Skeletal muscle tissue (tissue), 4 donors: ENCODE measurements around the gene APLNR. TPM values are rescaled to one million over a fixed set of nuclear protein-coding genes. Genes with fewer than 3 reads are reported as not detected.

Source experiments
- H3K27ac ChIP-seq: one replicate; pipeline ENCODE4 v1.7.0; 2013; ENCODE audit warnings: mild to moderate bottlenecking, low read depth, low read length, inconsistent platforms
- H3K27me3 ChIP-seq, 3 donors: one replicate each; pipeline ENCODE4 v1.7.0; 2013; ENCODE audit warnings: low read length in 3 of 3; ENCODE audit not compliant: control insufficient read depth in 3 of 3, insufficient read depth in 3 of 3
- H3K36me3 ChIP-seq, 3 donors: one replicate each; pipeline ENCODE4 v1.7.0; 2013; ENCODE audit warnings: low read length in 3 of 3; ENCODE audit not compliant: control insufficient read depth in 3 of 3, insufficient read depth in 3 of 3
- H3K4me1 ChIP-seq, 3 donors: one replicate each; pipeline ENCODE4 v1.7.0; 2013; ENCODE audit warnings: low read length in 3 of 3, mild to moderate bottlenecking in 3 of 3; ENCODE audit not compliant: control insufficient read depth in 3 of 3, insufficient read depth in 3 of 3
- H3K4me3 ChIP-seq, 3 donors: one replicate each; pipeline ENCODE4 v1.7.0; 2013; ENCODE audit warnings: low read length in 3 of 3
- H3K9ac ChIP-seq, 3 donors: one replicate each; pipeline ENCODE4 v1.7.0; 2013; ENCODE audit warnings: low read length in 3 of 3, mild to moderate bottlenecking in 3 of 3, moderate library complexity in 2 of 3, low read depth in 1 of 3
- H3K9me3 ChIP-seq, 3 donors: one replicate each; pipeline ENCODE4 v1.7.0; 2013; ENCODE audit warnings: low read length in 3 of 3; ENCODE audit not compliant: control insufficient read depth in 3 of 3
- total RNA-seq: library from RNA; depleted of rRNA; stranded (reverse); fragments of >200 nt; gene quantifications from one replicate; pipeline ENCODE4 v1.2.3, GENCODE V29; 2014
- donor health status: Osteomylitis.

APLNR gene
- total RNA-seq, 1 donor from 2014 or later: 74.6 TPM

- H3K9ac ChIP-seq: no peak overlapping the region
- H3K4me3 ChIP-seq: no peak overlapping the region
- peaks cover 9 to 16% (median 13%) of the 10 kb centered on the region in 3 donors for H3K4me1 ChIP-seq
- no peaks in the 10 kb centered on the region for H3K27me3 ChIP-seq
- H3K27ac ChIP-seq: peak overlapping the region; percentile 23
- H3K36me3 ChIP-seq: no peaks in the 10 kb centered on the region
- H3K9me3 ChIP-seq: peaks cover 0 to 2% (median 0%) of the 10 kb centered on the region in 3 donors
These were observed 38.0 kb upstream of the APLNR start for GRCh38 chr11:57274904-57275498.

GRCh38 chr11:57273448-57274058, 36.5 kb upstream of the APLNR start:
- no peaks in the 10 kb centered on the region for H3K36me3 ChIP-seq
- peaks cover 0 to 2% (median 0%) of the 10 kb centered on the region in 3 donors for H3K9me3 ChIP-seq
- H3K4me1 ChIP-seq: peaks cover 9 to 16% (median 12%) of the 10 kb centered on the region in 3 donors
- H3K4me3 ChIP-seq: no peak overlapping the region
- no peak overlapping the region for H3K27ac ChIP-seq
- H3K9ac ChIP-seq: no peak overlapping the region
- H3K27me3 ChIP-seq: no peaks in the 10 kb centered on the region

DNA sequence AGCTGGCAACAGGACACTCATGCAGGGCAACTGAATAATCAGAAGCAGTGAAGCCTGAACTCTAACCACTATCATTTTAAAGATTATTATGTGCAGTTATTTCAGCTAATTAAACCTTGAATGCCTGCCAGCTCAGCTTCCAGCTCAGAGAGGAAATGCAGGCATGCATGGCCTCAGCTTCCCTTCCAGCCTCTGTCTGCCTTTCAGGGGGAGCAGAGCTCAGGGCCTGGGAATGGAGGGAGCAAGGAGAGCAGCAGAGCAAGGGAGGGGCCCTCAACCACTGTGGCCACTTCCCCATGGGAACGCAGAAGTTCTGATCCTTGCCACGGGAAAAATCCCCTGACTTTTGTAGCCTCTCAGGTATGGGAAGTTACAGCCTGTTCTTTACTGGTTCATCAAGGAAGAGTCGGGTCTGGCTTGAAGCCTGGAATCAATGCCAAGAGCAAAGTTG, 32.5 kb upstream of the APLNR start:
- no peaks in the 10 kb centered on the region for H3K36me3 ChIP-seq
- no peak overlapping the region for H3K27ac ChIP-seq
- no peaks in the 10 kb centered on the region for H3K27me3 ChIP-seq
- no peak overlapping the region for H3K4me3 ChIP-seq
- no peak overlapping the region for H3K9ac ChIP-seq
- H3K4me1 ChIP-seq: peaks cover 0 to 2% (median 0%) of the 10 kb centered on the region in 3 donors
- peaks cover 0 to 2% (median 0%) of the 10 kb centered on the region in 3 donors for H3K9me3 ChIP-seq

GRCh38 chr11:57266157-57266556, 29.1 kb upstream of the APLNR start:
- Histone ChIP-seq H3K27ac (no peak overlapping the region), H3K27me3 (no peaks in the 10 kb centered on the region), H3K36me3 (no peaks in the 10 kb centered on the region), H3K4me3 (no peak overlapping the region), H3K9me3 (no peaks in the 10 kb centered on the region), H3K4me1 (peaks cover 0 to 2% (median 0%) of the 10 kb centered on the region in 3 donors), H3K9ac (no peak overlapping the region)

- no peaks in the 10 kb centered on the region for H3K4me1 ChIP-seq
- no peak overlapping the region for H3K27ac ChIP-seq
- H3K9ac ChIP-seq: no peak overlapping the region
- no peaks in the 10 kb centered on the region for H3K36me3 ChIP-seq
- H3K9me3 ChIP-seq: no peaks in the 10 kb centered on the region
- no peaks in the 10 kb centered on the region for H3K27me3 ChIP-seq
- no peak overlapping the region for H3K4me3 ChIP-seq
These were observed 26.3 kb upstream of the APLNR start for GRCh38 chr11:57263351-57263750.

GRCh38 chr11:57262157-57262556, 25.1 kb upstream of the APLNR start:
- no peaks in the 10 kb centered on the region for H3K9me3 ChIP-seq
- H3K4me1 ChIP-seq: no peaks in the 10 kb centered on the region
- H3K36me3 ChIP-seq: no peaks in the 10 kb centered on the region
- no peak overlapping the region for H3K27ac ChIP-seq
- H3K27me3 ChIP-seq: no peaks in the 10 kb centered on the region
- H3K4me3 ChIP-seq: no peak overlapping the region
- H3K9ac ChIP-seq: no peak overlapping the region

GRCh38 chr11:57260937-57261783, 24.1 kb upstream of the APLNR start:
- H3K9ac ChIP-seq: no peak overlapping the region
- no peaks in the 10 kb centered on the region for H3K27me3 ChIP-seq
- H3K27ac ChIP-seq: no peak overlapping the region
- no peaks in the 10 kb centered on the region for H3K4me1 ChIP-seq
- H3K36me3 ChIP-seq: no peaks in the 10 kb centered on the region
- no peak overlapping the region for H3K4me3 ChIP-seq
- H3K9me3 ChIP-seq: no peaks in the 10 kb centered on the region

GRCh38 chr11:57256119-57256518, 19.1 kb upstream of the APLNR start:
- Histone ChIP-seq H3K9ac (no peak overlapping the region), H3K27me3 (no peaks in the 10 kb centered on the region), H3K27ac (no peak overlapping the region), H3K4me3 (no peak overlapping the region), H3K36me3 (no peaks in the 10 kb centered on the region), H3K4me1 (peaks cover 8 to 11% (median 8%) of the 10 kb centered on the region in 3 donors), H3K9me3 (no peaks in the 10 kb centered on the region)

- Histone ChIP-seq H3K4me3 (no peak overlapping the region), H3K27ac (no peak overlapping the region), H3K4me1 (peaks cover 8 to 15% (median 8%) of the 10 kb centered on the region in 3 donors), H3K9me3 (no peaks in the 10 kb centered on the region), H3K9ac (no peak overlapping the region), H3K27me3 (no peaks in the 10 kb centered on the region), H3K36me3 (no peaks in the 10 kb centered on the region)
These were observed 18.6 kb upstream of the APLNR start for GRCh38 chr11:57255618-57256017.

DNA sequence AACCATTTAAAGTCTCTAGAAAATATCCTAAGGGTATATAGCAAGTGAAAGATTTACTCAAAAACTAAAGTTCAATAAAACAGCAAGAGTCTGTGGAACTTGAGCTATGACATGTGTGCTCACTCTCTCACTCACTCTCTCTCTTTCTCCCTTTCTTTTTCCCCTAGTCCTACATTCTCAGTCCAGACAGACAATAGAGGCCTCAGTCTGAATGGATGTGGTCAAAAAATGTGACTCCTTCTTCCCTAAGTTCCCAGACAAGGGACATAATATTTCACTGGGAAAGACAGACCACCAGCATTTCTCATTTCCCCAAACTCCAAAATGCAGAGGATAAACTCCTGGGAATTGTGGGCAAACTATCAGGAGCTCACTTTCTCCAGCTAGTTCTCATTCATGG, 17.6 kb upstream of the APLNR start:
- Histone ChIP-seq H3K4me1 (peaks cover 8 to 15% (median 8%) of the 10 kb centered on the region in 3 donors), H3K4me3 (no peak overlapping the region), H3K9ac (no peak overlapping the region), H3K9me3 (no peaks in the 10 kb centered on the region), H3K27ac (no peak overlapping the region), H3K36me3 (no peaks in the 10 kb centered on the region), H3K27me3 (no peaks in the 10 kb centered on the region)
